Dermis microvascular lymphatic vessel endothelial cell (primary cell): ENCODE results near the gene PLXNA2. TPM values are rescaled to one million over a fixed set of nuclear protein-coding genes. Genes with fewer than 3 reads are reported as not detected.

Experiments
- DNase-seq, 2 donors: peaks; one replicate each; pipeline versions ENCODE4 v3.0.0 to v3.0.0-alpha.2; 2010; ENCODE audit warnings: low read depth in 2 of 2
- total RNA-seq: library from RNA; depleted of rRNA; stranded (reverse); fragments of >200 nt; gene quantifications from 2 replicates; pipeline ENCODE4 v1.2.1, GENCODE V29; 2014

The PLXNA2 gene
- total RNA-seq, 1 donor from 2014 or later, result 40.8 TPM

DNA sequence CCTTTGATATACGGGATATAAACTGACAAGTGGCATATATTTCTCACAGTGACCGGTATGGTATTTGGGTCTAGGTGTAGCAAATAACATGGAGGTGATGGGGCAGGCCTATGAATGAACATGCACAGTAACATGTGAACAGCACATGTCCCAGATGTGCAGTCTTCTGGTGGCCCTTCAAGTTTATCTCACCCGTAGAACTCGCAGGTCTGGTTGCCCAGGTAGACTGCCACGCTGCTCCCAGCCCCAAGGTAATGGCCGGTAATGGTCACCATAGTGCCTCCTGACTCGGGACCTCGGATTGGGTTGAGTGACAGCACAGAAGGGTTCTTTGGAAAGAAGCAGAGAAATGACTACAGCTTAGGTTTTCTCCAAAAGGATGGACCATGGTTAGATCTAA, 192.0 kb downstream of the PLXNA2 start:
- DNase-seq, result no peak

DNA sequence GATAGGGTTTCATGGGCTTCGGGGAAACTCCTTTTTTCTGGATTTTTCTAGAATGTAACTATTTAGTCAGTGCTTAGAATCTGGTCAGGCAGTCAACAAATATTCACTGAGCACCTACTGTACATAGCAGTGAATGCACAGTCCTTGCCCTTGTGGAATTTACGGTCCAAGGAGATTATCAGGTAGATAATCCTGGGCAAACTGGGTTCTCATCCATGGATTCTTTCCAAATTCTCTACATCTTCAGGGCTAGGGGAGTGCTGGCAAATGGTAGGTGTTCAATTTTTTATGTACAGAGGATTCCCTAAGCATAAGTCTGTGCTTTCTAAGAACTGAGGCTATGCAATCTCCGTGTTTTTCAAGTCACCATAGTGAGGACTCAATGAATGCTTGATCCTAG, 192.5 kb downstream of the PLXNA2 start:
- no peak for DNase-seq

GRCh38 chr1:208048904-208049303, 195.3 kb downstream of the PLXNA2 start:
- DNase-seq, result no peak

- no peak for DNase-seq
Observed at GRCh38 chr1:208047975-208048374, 196.2 kb downstream of the PLXNA2 start.

GRCh38 chr1:208047476-208047934, 196.7 kb downstream of the PLXNA2 start:
- DNase-seq, result no peak

- no peak for DNase-seq
Observed at GRCh38 chr1:208045463-208046260, 198.5 kb downstream of the PLXNA2 start.

- DNase-seq, result no peak
Observed at GRCh38 chr1:208044589-208045462, 199.4 kb downstream of the PLXNA2 start.

GRCh38 chr1:208043691-208044181, 200.4 kb downstream of the PLXNA2 start:
- no peak for DNase-seq

DNA sequence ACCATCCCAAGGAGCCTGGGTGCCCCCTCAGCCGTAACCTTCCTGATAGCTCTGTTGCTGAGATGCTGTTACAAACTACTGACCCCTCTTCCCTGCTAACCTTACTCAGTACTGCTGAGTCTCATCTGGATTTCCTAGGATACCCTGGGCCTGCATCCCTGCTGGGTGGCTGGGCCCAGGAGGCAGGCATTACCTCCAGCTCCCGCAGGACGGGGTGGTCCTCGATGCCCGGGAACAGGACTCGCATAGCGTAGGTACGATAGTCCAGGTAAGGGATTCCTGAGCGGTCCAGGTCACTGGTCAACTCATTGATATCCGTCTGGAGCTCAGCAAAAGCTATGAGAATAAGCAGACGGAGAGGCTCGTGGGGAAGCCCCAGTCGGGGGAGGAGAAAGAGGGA, 201.3 kb downstream of the PLXNA2 start:
- no peak for DNase-seq

- DNase-seq, result no peak
Observed at GRCh38 chr1:208042041-208042615, 202.1 kb downstream of the PLXNA2 start.

- no peak for DNase-seq
Observed at GRCh38 chr1:208041505-208041904, 202.7 kb downstream of the PLXNA2 start.

GRCh38 chr1:208040821-208041297, 203.3 kb downstream of the PLXNA2 start:
- DNase-seq, result no peak

DNA sequence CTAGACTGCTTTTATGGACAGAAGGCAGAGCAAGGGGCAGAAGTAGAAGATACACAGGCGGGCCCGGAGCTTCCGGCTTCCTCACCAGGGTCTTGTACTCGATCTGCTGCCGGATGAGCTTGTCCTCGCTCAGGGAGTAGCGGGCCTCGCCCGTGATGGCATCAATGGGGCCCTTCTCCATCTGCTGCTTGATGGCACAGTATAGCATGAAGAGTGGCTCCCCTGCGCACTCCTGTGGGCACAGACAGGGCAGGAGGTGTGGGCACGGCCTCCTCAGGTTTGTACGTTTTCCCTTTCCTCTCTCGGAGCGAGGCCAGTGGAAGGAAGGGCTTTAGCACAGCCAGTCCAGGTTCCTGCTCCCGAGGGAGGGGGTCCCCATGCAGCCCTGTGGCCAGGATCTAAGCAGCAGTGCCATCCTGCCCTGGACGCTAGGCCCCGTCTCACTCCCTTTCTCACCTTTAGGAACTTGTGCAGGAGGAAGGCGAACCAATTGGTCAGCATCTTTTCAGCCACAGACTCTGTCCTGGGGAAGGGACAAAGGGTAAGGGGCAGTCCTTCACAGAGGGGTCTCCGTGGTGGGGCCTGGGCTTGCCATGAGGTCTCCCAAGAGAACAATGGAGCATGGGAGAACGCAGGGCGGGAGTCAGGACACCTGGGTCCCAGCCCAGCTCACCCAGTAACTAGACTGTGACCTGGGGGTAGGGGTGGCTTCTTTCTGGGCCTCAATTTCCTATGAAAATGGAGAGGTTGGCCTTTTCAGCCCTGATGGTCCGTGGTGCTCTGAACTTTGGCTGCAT, 204.4 kb downstream of the PLXNA2 start:
- no peak for DNase-seq

DNA sequence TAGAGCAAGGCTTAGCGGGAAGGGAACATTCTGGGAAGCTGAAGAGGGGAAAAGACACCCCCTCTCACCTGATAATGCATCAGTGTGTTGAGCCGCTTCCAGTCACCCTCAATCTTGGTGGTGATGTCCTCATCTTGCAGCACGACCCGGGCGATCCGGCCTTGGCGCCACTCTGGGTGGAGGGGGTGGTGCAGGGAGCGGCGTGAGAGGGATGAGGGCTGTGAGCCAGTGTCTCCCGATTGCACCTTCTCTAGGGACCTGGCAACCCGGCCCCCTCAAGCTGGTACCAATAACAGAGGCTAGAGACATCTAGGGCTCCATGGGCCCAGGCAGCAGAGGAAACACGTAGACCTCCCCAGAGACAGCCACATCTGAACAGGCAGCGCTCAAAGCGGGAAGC, 205.9 kb downstream of the PLXNA2 start:
- DNase-seq, result no peak

DNA sequence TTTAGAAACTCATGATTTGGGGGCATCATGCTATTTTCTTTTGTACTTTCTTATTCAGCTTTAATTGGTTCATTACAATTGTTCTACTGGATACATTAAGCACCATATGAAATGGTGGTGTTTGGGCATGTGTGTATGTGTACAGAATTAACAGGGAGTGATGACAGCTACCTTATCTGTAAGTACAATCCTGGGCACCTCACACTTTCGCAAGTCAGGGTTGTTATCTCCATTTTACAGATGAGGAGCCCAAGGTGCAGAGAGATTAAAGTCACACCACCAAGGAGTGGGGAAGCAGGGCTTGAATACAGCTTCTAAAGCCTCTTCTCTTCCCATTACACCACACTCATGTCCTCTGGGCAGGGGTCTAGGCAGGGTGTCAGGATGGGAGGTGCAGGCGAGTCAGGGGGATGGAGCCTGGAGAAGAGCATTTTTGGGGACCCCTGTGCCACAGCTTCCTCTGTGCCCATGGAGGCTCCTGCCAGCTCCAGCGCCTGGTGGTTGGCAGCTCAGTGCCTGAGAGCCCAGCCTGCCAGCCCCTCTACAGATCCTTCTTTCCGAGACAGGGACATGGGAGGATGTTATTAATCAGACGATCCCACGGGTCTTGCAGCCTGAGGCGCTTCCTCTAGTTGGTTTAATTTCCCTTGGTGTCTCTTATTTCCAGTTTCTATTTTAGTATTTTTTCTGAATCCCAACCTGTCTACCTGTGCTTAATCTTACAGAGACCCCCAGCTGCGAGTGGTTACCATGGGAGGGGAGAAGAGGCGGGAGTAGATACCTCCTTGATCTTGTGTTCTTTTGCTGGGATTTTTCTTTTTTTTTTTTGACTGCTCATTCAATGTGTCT, 207.0 kb downstream of the PLXNA2 start:
- no peak for DNase-seq

- DNase-seq, result no peak
Observed at GRCh38 chr1:208036106-208036808, 207.9 kb downstream of the PLXNA2 start.

GRCh38 chr1:208034135-208034534, 210.0 kb downstream of the PLXNA2 start:
- DNase-seq, result no peak

DNA sequence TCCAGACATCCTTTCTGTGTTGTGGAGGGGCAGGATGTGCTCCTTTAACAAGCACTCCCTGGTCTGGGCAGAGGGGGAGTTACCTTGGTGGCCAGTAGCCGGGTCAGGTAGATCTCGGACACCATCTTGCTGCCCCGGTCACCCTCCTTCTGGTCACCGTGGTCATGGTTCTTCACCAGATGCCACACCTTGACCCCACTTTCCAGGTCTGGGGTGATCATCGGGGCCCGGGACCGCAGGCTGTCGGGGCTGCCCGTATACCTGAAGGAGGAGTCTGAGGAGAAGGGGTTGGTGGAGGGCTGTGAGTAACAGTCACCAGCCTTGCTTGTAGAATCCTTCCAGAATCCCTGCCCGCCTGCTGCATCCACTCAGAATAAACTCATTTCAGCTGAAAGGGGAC, 210.9 kb downstream of the PLXNA2 start:
- no peak for DNase-seq

GRCh38 chr1:208031932-208032320, 212.3 kb downstream of the PLXNA2 start:
- no peak for DNase-seq
